ENCODE data around the gene RNF25.

RNF25 gene

DNA sequence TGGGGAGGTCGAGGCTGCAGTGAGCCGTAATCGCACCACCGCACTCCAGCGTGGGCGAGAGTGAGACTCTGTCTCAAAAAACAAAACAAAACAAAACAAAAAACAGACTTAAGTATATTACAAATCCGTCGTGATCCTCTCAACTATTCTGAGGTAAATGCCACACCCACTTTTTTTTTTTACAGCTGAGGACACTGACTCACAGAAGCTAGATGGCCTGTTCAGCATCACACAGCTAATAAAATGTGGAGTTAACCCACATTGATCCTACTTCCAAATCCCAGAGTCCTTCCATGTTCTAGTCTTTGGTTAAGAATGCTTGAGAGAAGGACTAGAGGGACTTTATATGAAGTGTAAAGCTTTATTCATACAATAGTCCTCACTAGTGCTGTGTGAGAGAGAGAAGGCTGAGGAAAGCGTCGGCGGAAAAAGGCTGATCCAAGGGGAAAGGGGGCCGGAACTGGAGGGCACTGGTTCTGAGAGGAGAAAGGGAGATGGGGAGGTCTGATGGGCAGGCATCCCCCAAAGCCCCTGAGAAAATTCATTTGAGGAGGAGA, 627 bp downstream of the RNF25 start:
- DNase-seq = no peak

- DNase-seq = no peak
These were observed 7.1 kb downstream of the RNF25 start for GRCh38 chr2:218664653-218665052.

DNA sequence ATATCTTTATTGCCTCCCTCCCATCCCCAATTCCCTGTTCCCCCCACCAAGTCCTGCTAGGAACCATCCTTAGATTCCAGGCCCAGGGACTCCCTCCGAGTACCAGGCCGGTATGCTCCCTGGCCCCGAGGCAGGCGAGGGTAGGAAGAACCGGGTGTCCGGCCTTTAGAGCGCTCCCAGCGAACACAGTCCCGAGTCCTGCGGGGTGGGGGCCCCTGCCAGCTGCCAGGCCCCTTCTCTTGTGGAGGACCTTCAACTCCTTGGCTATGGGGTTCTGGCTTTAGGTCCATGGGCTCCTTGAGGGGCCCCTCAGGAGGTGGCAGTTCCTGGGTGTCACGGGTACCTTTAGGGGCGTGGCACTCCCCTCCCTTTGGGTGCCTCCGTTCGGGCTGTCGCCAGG, 7.9 kb downstream of the RNF25 start:
- DNase-seq = no peak

GRCh38 chr2:218662827-218663226, 9.0 kb downstream of the RNF25 start:
- no peak for DNase-seq

DNA sequence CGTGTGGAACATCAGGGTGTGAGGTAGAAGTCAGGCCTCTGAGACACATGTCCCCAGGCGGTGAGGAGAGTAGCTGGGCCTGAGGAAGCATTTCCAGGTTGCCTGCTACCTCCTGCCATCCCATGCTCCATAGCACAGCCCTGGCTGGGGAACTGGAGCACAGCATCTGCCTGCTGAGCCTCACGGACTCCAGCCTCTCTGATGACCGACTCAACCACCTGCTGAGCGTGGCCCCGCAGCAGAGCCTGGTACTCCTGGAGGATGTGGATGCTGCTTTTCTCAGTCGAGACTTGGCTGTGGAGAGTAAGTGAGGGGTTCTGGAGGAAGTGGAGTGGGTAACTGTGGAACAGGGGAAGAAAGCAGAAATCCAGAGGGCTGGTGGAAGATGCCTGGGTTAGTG, 9.4 kb downstream of the RNF25 start:
- no peak for DNase-seq

GRCh38 chr2:218659988-218660358, 11.8 kb downstream of the RNF25 start:
- DNase-seq = no peak

GRCh38 chr2:218659258-218659987, 12.4 kb downstream of the RNF25 start, which contains the start of the genes BCS1L and ZNF142:
BCS1L (plus strand) TSS chr2:218659683; CDS start chr2:218660988, 1,305 bp downstream.
ZNF142 (minus strand) TSS chr2:218659623; CDS start chr2:218656429, 3,194 bp downstream.
- DNase-seq = peak; percentile 89 to 91

GRCh38 chr2:218658671-218659257, 13.0 kb downstream of the RNF25 start:
- DNase-seq = peak in 1 of 2 experiments; percentile 34

GRCh38 chr2:218655751-218656150, 16.1 kb downstream of the RNF25 start:
- DNase-seq = no peak

DNA sequence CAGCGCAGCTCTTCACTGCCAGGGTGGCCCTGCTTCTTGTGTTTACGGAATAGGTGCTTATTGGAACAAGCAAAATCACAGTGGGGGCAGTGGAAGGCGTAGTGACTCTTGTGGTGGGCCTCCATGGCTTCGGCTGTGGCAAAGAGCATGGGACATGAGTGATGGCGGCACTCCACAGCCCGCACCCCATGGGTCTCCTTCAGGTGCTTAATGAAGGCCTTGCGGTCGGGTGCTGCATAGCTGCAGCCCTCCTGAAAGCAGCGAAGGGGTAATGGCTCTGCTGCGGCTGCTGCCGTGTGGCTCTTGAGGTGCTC, 23.1 kb downstream of the RNF25 start:
- DNase-seq = no peak

DNA sequence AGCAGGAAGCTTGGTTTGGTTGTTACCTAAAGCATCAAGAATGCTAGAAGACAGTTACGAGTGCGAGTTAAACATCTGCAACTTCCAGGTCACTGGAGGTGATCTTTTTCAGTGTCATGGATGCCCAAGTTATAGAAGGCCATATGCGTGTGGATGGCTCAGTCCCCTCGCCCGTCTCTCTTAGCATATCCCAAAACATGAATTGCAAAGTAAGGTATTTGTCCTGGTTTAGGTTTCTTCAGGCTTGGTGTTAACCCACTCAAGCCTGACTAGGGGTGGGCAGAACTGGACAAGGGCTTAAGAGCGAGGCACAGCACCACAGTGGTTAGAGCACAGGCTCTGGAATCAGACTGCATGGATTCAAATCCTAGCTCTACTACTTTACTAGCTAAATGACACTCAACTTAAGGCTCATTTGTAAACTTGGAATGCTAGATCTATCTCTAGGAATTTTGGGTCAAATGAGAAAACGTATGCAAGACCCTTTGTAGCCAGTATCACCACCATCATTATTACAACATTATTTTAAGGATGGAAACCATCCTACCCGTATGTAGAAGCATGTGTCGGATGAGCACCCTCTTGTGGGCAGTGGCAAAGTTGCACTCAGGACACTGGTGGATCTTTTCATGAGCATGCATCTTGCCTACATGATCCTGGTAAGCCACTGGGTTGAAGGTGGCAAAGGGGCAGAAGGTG, 23.6 kb downstream of the RNF25 start:
- DNase-seq = peak; percentile 0 to 58

- no peak for DNase-seq
These were observed 26.7 kb downstream of the RNF25 start for GRCh38 chr2:218645126-218645525.

DNA sequence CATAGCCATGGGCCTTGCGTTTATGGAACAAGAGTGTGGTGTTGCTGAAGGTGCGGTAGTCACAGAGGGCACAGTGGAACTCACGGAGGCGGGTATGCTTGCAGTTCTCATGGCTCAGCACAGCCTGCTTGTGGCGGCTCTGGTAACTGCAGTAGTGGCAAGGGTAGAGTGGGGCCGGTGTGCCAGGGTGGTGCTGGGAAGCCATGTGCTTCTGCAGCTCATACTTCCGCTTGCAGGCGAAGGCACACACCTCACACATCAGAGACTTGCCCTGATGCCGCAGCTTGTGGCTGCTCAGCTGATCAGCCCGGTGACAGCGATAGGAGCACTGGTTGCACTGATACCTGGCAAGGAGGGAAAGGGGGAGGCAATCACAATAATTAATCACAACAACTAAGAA, 27.1 kb downstream of the RNF25 start:
- DNase-seq = no peak

GRCh38 chr2:218643751-218644310, 28.0 kb downstream of the RNF25 start:
- DNase-seq = no peak

GRCh38 chr2:218642786-218643185, 29.0 kb downstream of the RNF25 start:
- DNase-seq = no peak

- DNase-seq = no peak
These were observed 29.6 kb downstream of the RNF25 start for GRCh38 chr2:218642121-218642656.

DNA sequence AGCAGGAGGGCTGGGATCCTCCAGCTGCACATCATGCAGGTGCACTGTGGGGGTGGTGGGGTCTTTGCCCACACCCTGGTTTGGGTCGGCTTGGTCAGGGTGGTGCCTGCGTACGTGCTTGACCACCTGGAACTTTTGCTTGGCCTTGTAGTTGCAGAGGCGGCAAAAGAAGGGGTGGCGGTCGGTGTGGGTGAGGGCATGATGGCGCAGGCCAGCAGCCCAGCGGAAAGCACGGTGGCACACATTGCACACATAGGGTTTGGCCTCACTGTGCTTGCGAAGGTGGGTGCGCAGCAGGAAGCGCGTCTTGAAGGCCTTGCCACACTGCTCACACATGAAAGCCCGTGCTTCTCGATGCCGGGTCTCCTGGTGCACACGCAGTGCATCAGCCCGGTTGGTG, 33.4 kb downstream of the RNF25 start:
- DNase-seq = no peak

GRCh38 chr2:218635719-218636118, 36.1 kb downstream of the RNF25 start:
- DNase-seq = no peak

- no peak for DNase-seq
These were observed 40.0 kb downstream of the RNF25 start for GRCh38 chr2:218631837-218632236.

GRCh38 chr2:218627939-218628338, 43.9 kb downstream of the RNF25 start:
- no peak for DNase-seq

DNA sequence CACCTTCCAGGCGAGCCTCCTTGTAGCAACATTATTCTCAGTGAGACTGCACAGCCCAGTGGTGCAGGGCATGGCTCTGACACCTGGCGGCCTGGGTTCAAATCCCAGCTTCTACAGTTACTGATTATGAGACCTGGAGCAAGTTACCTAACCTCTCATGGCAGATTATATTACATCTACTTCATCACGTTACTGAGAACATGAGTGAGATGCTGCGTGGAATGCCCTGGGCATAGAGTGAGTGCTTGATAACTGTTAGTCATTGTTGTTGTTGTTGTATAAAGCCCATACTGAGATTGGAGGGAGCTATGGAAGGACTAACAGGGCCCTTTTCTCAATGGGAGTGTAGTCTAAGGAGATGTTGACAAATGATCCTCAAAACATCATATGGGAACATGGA, 45.4 kb downstream of the RNF25 start:
- no peak for DNase-seq

- no peak for DNase-seq
These were observed 48.5 kb downstream of the RNF25 start for GRCh38 chr2:218623366-218623705.

DNA sequence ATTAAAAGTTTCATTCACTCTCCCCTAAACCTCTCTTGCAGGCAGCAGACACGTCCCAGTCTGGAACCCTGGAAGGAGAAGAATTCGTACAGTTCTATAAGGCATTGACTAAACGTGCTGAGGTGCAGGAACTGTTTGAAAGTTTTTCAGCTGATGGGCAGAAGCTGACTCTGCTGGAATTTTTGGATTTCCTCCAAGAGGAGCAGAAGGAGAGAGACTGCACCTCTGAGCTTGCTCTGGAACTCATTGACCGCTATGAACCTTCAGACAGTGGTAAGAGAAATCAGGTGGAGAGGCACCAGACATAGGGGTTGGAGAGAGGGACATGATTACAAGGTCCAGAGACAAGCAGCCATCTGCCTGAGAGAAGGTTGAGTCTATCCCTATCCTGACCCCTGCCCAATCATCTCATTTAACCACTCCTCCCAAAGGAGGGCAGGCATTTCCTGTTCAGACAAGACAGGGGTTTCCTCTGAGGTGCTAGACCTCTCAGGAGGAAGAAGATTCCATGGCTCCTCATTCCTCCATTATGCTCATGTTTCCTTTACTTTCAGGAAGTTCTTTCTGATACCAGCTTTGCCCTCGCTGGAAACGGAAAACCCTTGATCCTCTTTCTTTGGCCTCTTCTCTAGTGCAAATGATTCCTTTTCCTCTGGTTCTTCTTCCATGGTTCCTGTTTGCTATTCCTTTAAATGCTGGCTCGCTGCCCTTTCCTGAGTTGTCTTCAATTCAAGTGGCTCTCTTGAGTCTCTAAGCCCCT, 49.0 kb downstream of the RNF25 start:
- DNase-seq = no peak
